Stimulated activated CD8-positive, alpha-beta memory T cell treated with anti-CD3 and anti-CD28 coated beads, Interleukin-12 subunit alpha, Interleukin-12 subunit beta, amount 100 ng/mL, for 1 hour (primary cell): ENCODE measurements around the gene SYT2.
"Not testable (repeated sequence)": the region's sequence is repeated elsewhere in the genome, so short reads cannot be mapped to it uniquely, and the experiment has no call there.

Source experiments
- DNase-seq: peaks from one replicate; pipeline ENCODE4 v3.0.0-alpha.2; 2020; ENCODE audit warnings: low read depth

Gene SYT2

DNA sequence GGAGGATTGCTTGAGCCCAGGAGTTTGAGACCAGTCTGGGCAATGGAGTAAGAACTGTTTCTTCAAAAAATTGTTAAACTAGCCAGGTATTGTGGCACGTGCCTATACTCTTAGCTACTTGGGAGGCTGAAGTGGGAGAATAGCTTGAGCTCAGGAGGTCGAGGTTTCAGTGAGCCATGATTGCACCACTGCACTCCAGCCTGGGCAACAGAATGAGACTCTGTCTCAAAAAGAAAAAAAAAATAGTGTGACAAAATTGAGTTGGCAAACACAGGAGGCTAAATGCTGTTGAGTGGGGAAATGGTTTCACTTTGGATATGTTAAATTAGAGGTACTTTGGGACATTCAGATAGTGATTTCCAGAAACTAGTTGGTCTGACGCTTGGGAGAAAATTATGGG, 163.9 kb downstream of the SYT2 start:
- DNase-seq = not testable (repeated sequence)

DNA sequence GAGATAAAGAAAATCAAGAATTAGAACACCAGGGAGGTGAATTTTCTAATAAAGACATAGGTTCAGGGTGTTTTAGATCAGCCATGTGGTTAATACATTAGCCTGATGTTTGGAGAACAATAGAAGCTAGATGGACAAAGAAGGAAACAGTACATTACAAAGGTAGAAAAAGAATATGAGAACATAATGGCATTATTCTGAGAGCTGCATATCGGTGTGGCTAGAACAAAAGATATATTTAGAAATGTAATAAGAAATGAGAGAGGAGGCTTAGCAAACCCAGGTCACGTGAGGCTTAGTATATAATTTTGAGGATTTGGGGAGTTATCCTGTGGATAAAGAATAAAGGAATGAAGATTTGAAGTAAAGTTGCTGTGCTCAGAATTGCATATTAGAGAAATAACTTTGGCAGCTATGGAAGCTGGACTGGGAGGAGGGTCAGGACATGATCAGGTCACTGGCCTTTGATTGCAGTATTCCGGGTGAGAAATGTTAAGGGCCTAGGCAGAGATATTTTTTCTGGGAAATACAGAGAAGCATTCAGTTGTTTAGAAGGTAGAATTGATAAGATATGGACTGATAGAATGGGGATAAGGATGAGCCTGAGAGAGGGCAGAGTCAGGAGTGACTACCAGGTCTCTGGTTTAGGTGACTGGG, 164.5 kb downstream of the SYT2 start:
- DNase-seq = not testable (repeated sequence)

DNA sequence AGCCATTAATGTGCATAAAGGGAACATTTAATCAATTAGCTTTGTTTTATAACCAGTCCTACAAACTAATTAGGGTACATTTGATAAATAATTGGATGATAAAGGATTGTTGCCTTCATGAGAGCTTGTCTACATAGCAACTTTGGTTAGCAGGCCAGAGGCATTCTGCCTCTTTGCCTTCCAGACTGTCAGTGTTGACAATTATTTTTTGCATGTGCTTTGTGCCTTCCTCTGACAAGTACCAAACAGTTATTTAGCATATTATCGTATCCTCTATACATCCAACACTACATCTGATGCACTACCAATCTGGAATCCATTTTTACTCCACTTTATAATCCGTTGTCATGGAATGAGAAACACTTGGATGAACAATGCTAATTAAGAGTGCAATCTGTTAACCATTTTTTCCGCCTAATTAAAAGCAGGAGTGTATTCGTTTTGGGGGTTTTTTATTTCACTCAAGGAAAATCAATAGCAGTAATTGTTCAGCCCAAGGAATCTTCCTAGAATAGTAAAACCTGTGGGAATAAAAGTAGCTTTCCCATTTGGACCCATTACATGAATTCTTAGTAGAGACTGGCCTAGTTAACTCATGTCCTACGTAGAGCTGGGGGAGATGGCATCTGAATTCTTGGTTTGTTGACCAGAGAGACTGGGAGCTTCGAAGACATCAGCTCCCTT, 165.3 kb downstream of the SYT2 start:
- DNase-seq = not testable (repeated sequence)

DNA sequence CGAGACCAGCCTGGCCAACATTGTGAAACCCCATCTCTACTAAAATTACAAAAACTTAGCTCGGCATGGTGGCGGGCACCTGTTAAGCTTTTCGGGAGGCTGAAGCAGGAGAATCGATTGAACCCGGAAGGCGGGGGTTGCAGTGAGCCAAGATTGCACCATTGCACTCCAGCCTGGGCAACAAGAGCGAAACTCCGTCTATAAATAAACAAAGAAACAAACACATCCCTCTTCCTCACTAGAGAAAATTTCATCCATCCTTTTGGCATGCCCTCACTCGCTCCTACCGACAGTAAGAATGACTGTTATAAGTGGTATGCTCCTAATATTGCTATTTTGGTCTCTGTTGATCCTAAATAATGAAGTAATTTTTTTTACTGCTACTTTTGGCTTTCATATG, 166.7 kb downstream of the SYT2 start:
- DNase-seq = not testable (repeated sequence)

DNA sequence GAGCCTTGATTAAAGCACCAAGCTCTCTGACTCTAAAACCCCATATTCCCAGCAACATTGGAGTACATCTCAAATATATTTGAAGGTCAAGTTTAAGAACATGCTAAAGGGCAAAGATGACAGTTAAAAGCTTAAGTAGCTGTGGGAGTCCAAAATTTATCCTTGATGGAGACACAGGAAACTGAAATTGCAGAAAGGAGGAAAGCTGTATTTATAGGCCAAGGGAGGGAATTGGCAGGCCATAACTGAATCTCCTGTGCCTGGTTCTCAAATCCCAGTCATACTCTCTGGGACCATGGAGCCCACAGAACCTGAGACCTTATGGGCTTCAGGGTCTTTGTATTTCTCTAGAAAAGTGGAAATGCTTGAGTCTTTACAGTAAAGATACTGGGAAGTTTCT, 167.8 kb downstream of the SYT2 start:
- DNase-seq = not testable (repeated sequence)

DNA sequence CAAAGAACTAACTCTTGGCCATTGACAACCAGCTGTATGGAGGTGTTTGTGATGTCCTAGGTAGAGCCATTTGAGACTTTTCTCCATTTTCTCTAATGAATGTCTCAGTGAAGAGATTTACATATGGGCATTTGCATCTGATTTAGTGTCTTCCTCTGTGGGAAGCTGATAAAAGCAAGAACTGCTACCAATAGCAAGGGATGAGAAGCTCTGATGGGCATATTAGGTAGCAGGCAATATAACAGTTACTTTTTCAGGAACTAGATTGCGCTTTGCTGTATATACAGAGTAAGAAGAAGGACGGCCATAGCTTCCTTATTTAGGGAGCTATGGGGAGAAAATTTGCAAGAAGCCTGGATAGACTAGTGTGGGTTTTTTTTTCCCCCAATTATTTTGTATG, 169.4 kb downstream of the SYT2 start:
- not testable (repeated sequence) for DNase-seq
